Prostate gland (tissue), 2 donors: Measurements from ENCODE around the gene BOC. TPM values are rescaled to one million over a fixed set of nuclear protein-coding genes. Genes with fewer than 3 reads are reported as not detected.

Experiments
- DNase-seq: peaks from one replicate; pipeline ENCODE4 v3.0.0-alpha.2; 2019; ENCODE audit warnings: low spot score
- H3K27ac ChIP-seq, 2 donors: fragments of 200-600 bp; sonication (generic); 2 replicates each; pipeline ENCODE4 v1.5.1; 2017 to 2019
- H3K27me3 ChIP-seq: fragments of 200-600 bp; sonication (generic); replicated peaks from 2 replicates; pipeline ENCODE4 v1.5.1; 2019; ENCODE audit not compliant: insufficient read depth
- H3K36me3 ChIP-seq, 2 donors: fragments of 200-600 bp; sonication (generic); 1 replicate in 1 of 2; 2 replicates in 1 of 2; pipeline versions ENCODE4 v1.5.1 to v1.8.1; 2017 to 2019
- H3K4me1 ChIP-seq: fragments of 200-600 bp; sonication (generic); replicated peaks from 2 replicates; pipeline ENCODE4 v1.5.1; 2019
- H3K4me3 ChIP-seq, 2 donors: fragments of 200-600 bp; sonication (generic); 2 replicates each; pipeline ENCODE4 v1.5.1; 2017 to 2019
- H3K9me3 ChIP-seq: fragments of 200-600 bp; sonication (generic); 2 replicates; pipeline ENCODE4 v1.5.1; 2017
- POLR2A ChIP-seq: fragments of 450-650 bp; IDR thresholded peaks from one replicate; pipeline ENCODE4 v1.6.1; 2016; ENCODE audit warnings: antibody characterized with exemption, mild to moderate bottlenecking
- POLR2AphosphoS5 ChIP-seq: sonication (generic); formaldehyde crosslinking; IDR thresholded peaks from one replicate; pipeline ENCODE4 v1.6.1; 2017; ENCODE audit warnings: antibody characterized with exemption
- WGBS: methylation state at CpG from one replicate; pipeline ENCODE4 v1.1.5; 2018; 5-methylcytosine and 5-hydroxymethylcytosine counted together
- intact Hi-C: fragments of 100-400 bp; cut with DNase I; formaldehyde crosslinking; loops from one replicate; pipeline ENCODE4 v1.14.2; 2022
- total RNA-seq, 2 donors: library from RNA; depleted of rRNA; stranded (reverse); fragments of >200 nt; gene quantifications; one replicate each; pipeline ENCODE4 v1.1.0, GENCODE V29; 2016
- TF ChIP-seq, protein P1 (sequence below), 4 experiments: fragments of 200-600 bp in 2 of 4; fragments of 450-650 bp in 2 of 4; sonication (generic) in 2 of 4; IDR thresholded peaks; 1 replicate in 3 of 4; 2 replicates in 1 of 4; pipeline ENCODE4 v1.5.1; 2016 to 2019; ENCODE audit warnings: antibody characterized with exemption in 4 of 4, mild to moderate bottlenecking in 2 of 4, moderate library complexity in 2 of 4

BOC gene
- total RNA-seq, 2 donors from 2014 or later = 41.4 to 42.3 TPM

- Histone ChIP-seq H3K27ac (no peak overlapping the region), H3K4me3 (no peak overlapping the region), H3K36me3 (no peaks in the 10 kb centered on the region), H3K27me3 (no peaks in the 10 kb centered on the region), H3K9me3 (no peaks in the 10 kb centered on the region), H3K4me1 (no peaks in the 10 kb centered on the region)
- TF ChIP-seq POLR2AphosphoS5 (no peak), POLR2A (no peak)
- TF ChIP-seq, protein P1, sequence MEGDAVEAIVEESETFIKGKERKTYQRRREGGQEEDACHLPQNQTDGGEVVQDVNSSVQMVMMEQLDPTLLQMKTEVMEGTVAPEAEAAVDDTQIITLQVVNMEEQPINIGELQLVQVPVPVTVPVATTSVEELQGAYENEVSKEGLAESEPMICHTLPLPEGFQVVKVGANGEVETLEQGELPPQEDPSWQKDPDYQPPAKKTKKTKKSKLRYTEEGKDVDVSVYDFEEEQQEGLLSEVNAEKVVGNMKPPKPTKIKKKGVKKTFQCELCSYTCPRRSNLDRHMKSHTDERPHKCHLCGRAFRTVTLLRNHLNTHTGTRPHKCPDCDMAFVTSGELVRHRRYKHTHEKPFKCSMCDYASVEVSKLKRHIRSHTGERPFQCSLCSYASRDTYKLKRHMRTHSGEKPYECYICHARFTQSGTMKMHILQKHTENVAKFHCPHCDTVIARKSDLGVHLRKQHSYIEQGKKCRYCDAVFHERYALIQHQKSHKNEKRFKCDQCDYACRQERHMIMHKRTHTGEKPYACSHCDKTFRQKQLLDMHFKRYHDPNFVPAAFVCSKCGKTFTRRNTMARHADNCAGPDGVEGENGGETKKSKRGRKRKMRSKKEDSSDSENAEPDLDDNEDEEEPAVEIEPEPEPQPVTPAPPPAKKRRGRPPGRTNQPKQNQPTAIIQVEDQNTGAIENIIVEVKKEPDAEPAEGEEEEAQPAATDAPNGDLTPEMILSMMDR (IDR thresholded peaks at IDR 0.05) = no peak
- intact Hi-C loops = no loop called here
- 70% methylated on average over 2 of the region's 2 CpGs for WGBS
- no peak for DNase-seq
Measured at GRCh38 chr3:113177526-113177925, 33.8 kb upstream of the BOC start.

- Histone ChIP-seq H3K4me1 (no peaks in the 10 kb centered on the region), H3K27me3 (no peaks in the 10 kb centered on the region), H3K9me3 (no peaks in the 10 kb centered on the region), H3K36me3 (no peaks in the 10 kb centered on the region), H3K4me3 (no peak overlapping the region), H3K27ac (no peak overlapping the region)
- intact Hi-C loops = no loop called here
- 90% methylated on average over 4 of the region's 4 CpGs for WGBS
- DNase-seq = no peak
- TF ChIP-seq, protein P1 (IDR thresholded peaks at IDR 0.05) = no peak
- TF ChIP-seq POLR2A = no peak
- no peak for TF ChIP-seq POLR2AphosphoS5
Measured at GRCh38 chr3:113179235-113179824, 32.0 kb upstream of the BOC start.

GRCh38 chr3:113183748-113184661 is 27.4 kb upstream of the BOC start:
- no peak for DNase-seq
- TF ChIP-seq, protein P1 (IDR thresholded peaks at IDR 0.05) = no peak
- TF ChIP-seq POLR2A = no peak
- TF ChIP-seq POLR2AphosphoS5 = no peak
- H3K4me3 ChIP-seq = no peak overlapping the region
- H3K27me3 ChIP-seq = no peaks in the 10 kb centered on the region
- WGBS = 89% methylated on average over 13 of the region's 13 CpGs
- intact Hi-C loops = no loop called here
- no peaks in the 10 kb centered on the region for H3K9me3 ChIP-seq
- no peaks in the 10 kb centered on the region for H3K4me1 ChIP-seq
- no peaks in the 10 kb centered on the region for H3K36me3 ChIP-seq
- H3K27ac ChIP-seq = no peak overlapping the region

- Histone ChIP-seq H3K9me3 (no peaks in the 10 kb centered on the region), H3K4me1 (no peaks in the 10 kb centered on the region), H3K4me3 (no peak overlapping the region), H3K27ac (no peak overlapping the region), H3K27me3 (no peaks in the 10 kb centered on the region), H3K36me3 (no peaks in the 10 kb centered on the region)
- intact Hi-C loops = no loop called here
- no peak for DNase-seq
- TF ChIP-seq, protein P1 (IDR thresholded peaks at IDR 0.05) = no peak
- TF ChIP-seq POLR2AphosphoS5 (no peak), POLR2A (no peak)
Measured at GRCh38 chr3:113185194-113185835, 26.0 kb upstream of the BOC start.
